Loucy (cell line): ENCODE measurements around the gene SLC38A10.

ENCODE experiments used
- EZH2phosphoT487 ChIP-seq: fragments of 200-600 bp; IDR thresholded peaks from 2 replicates; pipeline ENCODE4 v1.6.1; 2018; ENCODE audit warnings: antibody characterized with exemption, mild to moderate bottlenecking, moderate library complexity, borderline replicate concordance
- TF ChIP-seq, protein P1 (sequence below): fragments of 200-600 bp; sonication (generic); conservative IDR thresholded peaks from 2 replicates; pipeline ENCODE4 v1.5.1; 2014; ENCODE audit warnings: mild to moderate bottlenecking, antibody characterized with exemption, low read length

DNA sequence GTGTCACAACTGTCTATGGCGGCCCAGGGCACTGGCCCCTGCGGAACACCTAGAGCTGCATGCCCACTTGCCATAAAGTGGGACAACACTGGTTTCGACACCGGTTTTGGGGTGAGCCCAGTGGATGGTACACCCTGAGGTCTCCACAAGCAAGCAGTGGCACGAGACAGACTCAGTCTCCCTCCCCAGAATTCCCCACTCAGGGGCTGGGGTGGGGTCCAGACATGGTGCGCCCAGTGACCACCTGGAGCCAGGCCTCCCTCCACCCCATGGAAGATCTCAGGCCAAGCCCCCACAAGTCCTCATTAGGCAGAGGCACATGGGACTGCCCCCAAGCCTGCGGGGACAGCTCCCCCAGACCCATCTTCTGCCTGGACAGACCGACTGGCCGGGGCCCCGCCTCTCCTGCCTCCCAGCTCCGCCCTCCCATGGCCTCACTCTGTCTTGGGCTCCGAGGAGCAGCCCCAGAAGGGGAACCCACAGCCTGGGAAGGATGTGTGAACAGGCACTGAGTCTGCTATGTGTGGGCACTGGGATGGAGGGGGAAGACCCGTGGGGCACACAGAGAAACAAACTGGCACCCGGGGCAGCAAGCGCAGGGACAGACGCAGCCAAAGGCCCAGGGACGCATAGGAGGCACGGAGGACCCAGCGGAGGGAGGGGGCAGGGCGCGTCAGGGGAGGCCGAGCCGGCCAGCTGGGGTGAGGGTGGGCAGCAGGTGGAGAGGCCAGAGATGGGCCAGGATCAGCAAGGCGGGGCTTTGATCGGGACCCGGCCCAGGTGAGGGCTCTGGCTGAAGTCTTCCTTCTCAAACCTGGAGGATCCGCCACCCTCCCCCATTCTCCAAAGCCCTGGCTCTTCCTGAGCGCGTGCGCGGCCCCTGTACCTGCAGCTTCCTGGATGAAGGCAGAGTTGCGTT, 59.0 kb downstream of the SLC38A10 start:
- TF ChIP-seq, protein P1, sequence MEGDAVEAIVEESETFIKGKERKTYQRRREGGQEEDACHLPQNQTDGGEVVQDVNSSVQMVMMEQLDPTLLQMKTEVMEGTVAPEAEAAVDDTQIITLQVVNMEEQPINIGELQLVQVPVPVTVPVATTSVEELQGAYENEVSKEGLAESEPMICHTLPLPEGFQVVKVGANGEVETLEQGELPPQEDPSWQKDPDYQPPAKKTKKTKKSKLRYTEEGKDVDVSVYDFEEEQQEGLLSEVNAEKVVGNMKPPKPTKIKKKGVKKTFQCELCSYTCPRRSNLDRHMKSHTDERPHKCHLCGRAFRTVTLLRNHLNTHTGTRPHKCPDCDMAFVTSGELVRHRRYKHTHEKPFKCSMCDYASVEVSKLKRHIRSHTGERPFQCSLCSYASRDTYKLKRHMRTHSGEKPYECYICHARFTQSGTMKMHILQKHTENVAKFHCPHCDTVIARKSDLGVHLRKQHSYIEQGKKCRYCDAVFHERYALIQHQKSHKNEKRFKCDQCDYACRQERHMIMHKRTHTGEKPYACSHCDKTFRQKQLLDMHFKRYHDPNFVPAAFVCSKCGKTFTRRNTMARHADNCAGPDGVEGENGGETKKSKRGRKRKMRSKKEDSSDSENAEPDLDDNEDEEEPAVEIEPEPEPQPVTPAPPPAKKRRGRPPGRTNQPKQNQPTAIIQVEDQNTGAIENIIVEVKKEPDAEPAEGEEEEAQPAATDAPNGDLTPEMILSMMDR, result no peak
- TF ChIP-seq EZH2phosphoT487, result no peak
